GM13976 (cell line): ENCODE results near the gene UBE2E2.

ENCODE experiments used
- DNase-seq: peaks from one replicate; pipeline ENCODE4 v3.0.0; 2012; ENCODE audit warnings: low spot score
- CTCF ChIP-seq: IDR thresholded peaks from 2 replicates; pipeline ENCODE4 v1.5.1; 2012; ENCODE audit warnings: borderline replicate concordance, mild to moderate bottlenecking; ENCODE audit not compliant: insufficient read depth; ENCODE audit errors: extremely low read depth, missing control alignments, control extremely low read depth
- in situ Hi-C: fragments of 300-500 bp; cut with MboI; formaldehyde crosslinking; loops from one replicate; pipeline ENCODE4 v1.12.0; 2022; ENCODE audit warnings: low sequenced_read_pairs, mixed read lengths, inconsistent platforms; ENCODE audit not compliant: unreplicated experiment

UBE2E2 gene

GRCh38 chr3:23312866-23313265, 109.7 kb downstream of the UBE2E2 start:
- TF ChIP-seq CTCF = no peak
- DNase-seq = no peak
- in situ Hi-C loops = no loop called here

GRCh38 chr3:23314981-23315762, 112.0 kb downstream of the UBE2E2 start:
- TF ChIP-seq CTCF = no peak
- DNase-seq = no peak
- in situ Hi-C loops = no loop called here

- in situ Hi-C loops = no loop called here
- no peak for DNase-seq
- no peak for TF ChIP-seq CTCF
These were observed 113.8 kb downstream of the UBE2E2 start for GRCh38 chr3:23316924-23317323.

GRCh38 chr3:23319366-23320312, 116.5 kb downstream of the UBE2E2 start:
- no peak for DNase-seq
- TF ChIP-seq CTCF = no peak
- in situ Hi-C loops = no loop called here

- DNase-seq = no peak
- no peak for TF ChIP-seq CTCF
- in situ Hi-C loops = no loop called here
These were observed 117.8 kb downstream of the UBE2E2 start for GRCh38 chr3:23320586-23321570.

- DNase-seq = no peak
- in situ Hi-C loops = no loop called here
These were observed 121.6 kb downstream of the UBE2E2 start for GRCh38 chr3:23324745-23325144.

More at GRCh38 chr3:23324745-23325144, 121.6 kb downstream of the UBE2E2 start:
- no peak for TF ChIP-seq CTCF
